ENCODE measurements around the gene CCNY.

- TF ChIP-seq EZH2 (IDR thresholded peaks at IDR 0.05; ENCODE audit: insufficient read depth, low read length) (no peak), CTCF (IDR thresholded peaks at IDR 0.05; ENCODE audit: insufficient read depth, low read depth, low read length) (no peak)
Observed at GRCh38 chr10:35422228-35422627, 85.9 kb downstream of the CCNY start.

Data from astrocyte (in vitro differentiated cells and primary cell).